SK-N-SH (cell line): ENCODE data around the gene ADPGK.

Experiments
- EP300 ChIP-seq, 2 experiments: IDR thresholded peaks; 2 replicates each; pipeline versions ENCODE4 v1.4.0 to v1.6.1; 2012; ENCODE audit warnings: borderline replicate concordance in 1 of 2, low read depth in 1 of 2, low read length in 1 of 2
- GABPA ChIP-seq: IDR thresholded peaks from 2 replicates; pipeline ENCODE4 v1.4.0; 2012; ENCODE audit warnings: low read depth, mild to moderate bottlenecking
- REST ChIP-seq: IDR thresholded peaks from 2 replicates; pipeline ENCODE4 v1.6.1; 2012; ENCODE audit warnings: mild to moderate bottlenecking, low read depth, low read length, moderate library complexity
- SIN3A ChIP-seq: IDR thresholded peaks from 2 replicates; pipeline ENCODE4 v1.6.1; 2012; ENCODE audit warnings: low read depth, mild to moderate bottlenecking, low read length, moderate library complexity, borderline replicate concordance
- TF ChIP-seq, protein P1 (sequence below): fragments of 200-600 bp; sonication (generic); IDR thresholded peaks from 2 replicates; pipeline ENCODE4 v1.6.1; 2017; ENCODE audit warnings: antibody characterized with exemption, mild to moderate bottlenecking, moderate library complexity
- TF ChIP-seq, protein P2 (sequence below): fragments of 150-350 bp; IDR thresholded peaks from 2 replicates; pipeline ENCODE4 v1.6.1; 2017; ENCODE audit warnings: antibody characterized with exemption, low read length, low read depth, borderline replicate concordance
- TF ChIP-seq, protein P3 (sequence below): IDR thresholded peaks from 2 replicates; pipeline ENCODE4 v1.4.0; 2012; ENCODE audit warnings: low read depth, borderline replicate concordance

GRCh38 chr15:72783004-72783639 is 436 bp downstream of the ADPGK start:
- TF ChIP-seq, protein P1, sequence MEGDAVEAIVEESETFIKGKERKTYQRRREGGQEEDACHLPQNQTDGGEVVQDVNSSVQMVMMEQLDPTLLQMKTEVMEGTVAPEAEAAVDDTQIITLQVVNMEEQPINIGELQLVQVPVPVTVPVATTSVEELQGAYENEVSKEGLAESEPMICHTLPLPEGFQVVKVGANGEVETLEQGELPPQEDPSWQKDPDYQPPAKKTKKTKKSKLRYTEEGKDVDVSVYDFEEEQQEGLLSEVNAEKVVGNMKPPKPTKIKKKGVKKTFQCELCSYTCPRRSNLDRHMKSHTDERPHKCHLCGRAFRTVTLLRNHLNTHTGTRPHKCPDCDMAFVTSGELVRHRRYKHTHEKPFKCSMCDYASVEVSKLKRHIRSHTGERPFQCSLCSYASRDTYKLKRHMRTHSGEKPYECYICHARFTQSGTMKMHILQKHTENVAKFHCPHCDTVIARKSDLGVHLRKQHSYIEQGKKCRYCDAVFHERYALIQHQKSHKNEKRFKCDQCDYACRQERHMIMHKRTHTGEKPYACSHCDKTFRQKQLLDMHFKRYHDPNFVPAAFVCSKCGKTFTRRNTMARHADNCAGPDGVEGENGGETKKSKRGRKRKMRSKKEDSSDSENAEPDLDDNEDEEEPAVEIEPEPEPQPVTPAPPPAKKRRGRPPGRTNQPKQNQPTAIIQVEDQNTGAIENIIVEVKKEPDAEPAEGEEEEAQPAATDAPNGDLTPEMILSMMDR: no peak
- TF ChIP-seq, protein P2, sequence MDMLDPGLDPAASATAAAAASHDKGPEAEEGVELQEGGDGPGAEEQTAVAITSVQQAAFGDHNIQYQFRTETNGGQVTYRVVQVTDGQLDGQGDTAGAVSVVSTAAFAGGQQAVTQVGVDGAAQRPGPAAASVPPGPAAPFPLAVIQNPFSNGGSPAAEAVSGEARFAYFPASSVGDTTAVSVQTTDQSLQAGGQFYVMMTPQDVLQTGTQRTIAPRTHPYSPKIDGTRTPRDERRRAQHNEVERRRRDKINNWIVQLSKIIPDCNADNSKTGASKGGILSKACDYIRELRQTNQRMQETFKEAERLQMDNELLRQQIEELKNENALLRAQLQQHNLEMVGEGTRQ: no peak
- TF ChIP-seq EP300 (IDR thresholded peaks at IDR 0.05; ENCODE audit: borderline replicate concordance in 1 of 2, low read depth in 1 of 2, low read length in 1 of 2) (no peak), SIN3A (no peak), REST (no peak), GABPA (no peak)
- TF ChIP-seq, protein P3, sequence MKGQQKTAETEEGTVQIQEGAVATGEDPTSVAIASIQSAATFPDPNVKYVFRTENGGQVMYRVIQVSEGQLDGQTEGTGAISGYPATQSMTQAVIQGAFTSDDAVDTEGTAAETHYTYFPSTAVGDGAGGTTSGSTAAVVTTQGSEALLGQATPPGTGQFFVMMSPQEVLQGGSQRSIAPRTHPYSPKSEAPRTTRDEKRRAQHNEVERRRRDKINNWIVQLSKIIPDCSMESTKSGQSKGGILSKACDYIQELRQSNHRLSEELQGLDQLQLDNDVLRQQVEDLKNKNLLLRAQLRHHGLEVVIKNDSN: no peak
